K562 (cell line): Measurements from ENCODE around the gene OST4. TPM values are rescaled to one million over a fixed set of nuclear protein-coding genes. Genes with fewer than 3 reads are reported as not detected.

Source experiments
- EWSR1 ChIP-seq: fragments of 450-650 bp; IDR thresholded peaks from 2 replicates; pipeline ENCODE4 v1.6.1; 2018; ENCODE audit warnings: borderline replicate concordance, mild to moderate bottlenecking, low read depth, moderate library complexity; ENCODE audit not compliant: partially characterized antibody
- FOXO4 ChIP-seq: fragments of 450-650 bp; formaldehyde crosslinking; IDR thresholded peaks from 2 replicates; pipeline ENCODE4 v1.4.0; 2020; ENCODE audit warnings: mild to moderate bottlenecking, moderate library complexity
- FOXP4 ChIP-seq: sonication (generic); formaldehyde crosslinking; IDR thresholded peaks from 2 replicates; pipeline ENCODE4 v1.8.0; 2022; ENCODE audit warnings: mild to moderate bottlenecking, missing genetic modification reagents, borderline replicate concordance
- MCM7 ChIP-seq, 2 experiments: fragments of 450-650 bp; IDR thresholded peaks; 2 replicates each; pipeline ENCODE4 v1.6.1; 2016 to 2018
- REST ChIP-seq, 2 experiments: fragments of 450-650 bp; formaldehyde crosslinking in 1 of 2; IDR thresholded peaks; 2 replicates each; pipeline versions ENCODE4 v1.4.0 to v1.6.1; 2014 to 2020; ENCODE audit warnings: mild to moderate bottlenecking in 2 of 2, borderline replicate concordance in 1 of 2, low read depth in 1 of 2
- SAP30 ChIP-seq: fragments of 200-600 bp; sonication (generic); IDR thresholded peaks from 2 replicates; pipeline ENCODE4 v1.6.1; 2012; ENCODE audit warnings: borderline replicate concordance, low read depth, mild to moderate bottlenecking, moderate library complexity, low read length, control low read depth, inconsistent platforms; ENCODE audit not compliant: insufficient read depth, poor library complexity, severe bottlenecking
- TARDBP ChIP-seq: fragments of 450-650 bp; IDR thresholded peaks from 2 replicates; pipeline ENCODE4 v1.6.1; 2016
- ZBTB7A ChIP-seq: IDR thresholded peaks from 2 replicates; pipeline ENCODE4 v1.6.1; 2011; ENCODE audit warnings: low read depth, mild to moderate bottlenecking, low read length, moderate library complexity, borderline replicate concordance; ENCODE audit not compliant: control insufficient read depth
- ZC3H4 ChIP-seq: sonication (generic); formaldehyde crosslinking; IDR thresholded peaks from 2 replicates; pipeline ENCODE4 v1.9.0; 2021; ENCODE audit warnings: missing genetic modification reagents, borderline replicate concordance
- ZNF217 ChIP-seq: sonication (generic); formaldehyde crosslinking; IDR thresholded peaks from 2 replicates; pipeline ENCODE4 v1.8.0; 2022; ENCODE audit warnings: mild to moderate bottlenecking, missing genetic modification reagents
- polyA plus RNA-seq, 8 experiments: library from polyadenylated mRNA; depleted of rRNA in 4 of 8; stranded (reverse) in 5 of 8; unstranded in 3 of 8; fragments of >200 nt; fragmentation: Nextera tagmentation in 2 of 8; fragmentation: Illumina TruSeq in 1 of 8; extraction: Ambion mirVana in 2 of 8; extraction: Trizol in 1 of 8; gene quantifications; 2 replicates each; pipeline versions ENCODE4 v1.2.1 to v1.2.3, GENCODE V29; 2011 to 2014; ENCODE audit warnings: inconsistent platforms in 1 of 8, missing spikeins in 1 of 8
- total RNA-seq, 7 experiments: library from RNA; depleted of rRNA in 6 of 7; stranded (reverse); fragments of >200 nt in 6 of 7; fragmentation: Illumina TruSeq in 2 of 7; extraction: Trizol in 2 of 7; gene quantifications; 2 replicates each; pipeline versions ENCODE4 v1.2.1 to v1.2.3, GENCODE V29; 2011 to 2021; ENCODE audit warnings: low replicate concordance in 1 of 7

OST4 gene
- total and polyA plus RNA-seq, 9 of the 15 experiments (the other 6 are each of a cell fraction or from before 2014, with no cell fraction given), result 186 to 1,155 (median 355) TPM

GRCh38 chr2:27033253-27033852 lies 38.1 kb downstream of the OST4 start (continued):
- TF ChIP-seq REST (IDR thresholded peaks at IDR 0.05; ENCODE audit: borderline replicate concordance), result no peak
- TF ChIP-seq REST (CRISPR knock-in tag; IDR thresholded peaks at IDR 0.05; ENCODE audit: low read depth), result 0 out of 2 replicates have a peak, but pooled peaks have one; percentile 11
- no peak for TF ChIP-seq EWSR1
- TF ChIP-seq ZC3H4, result peak; percentile 46; the same call in 1 of the 2 replicates
- TF ChIP-seq TARDBP, result 0 out of 2 replicates have a peak, but pooled peaks have one; percentile 12
- no peak for TF ChIP-seq MCM7 (IDR thresholded peaks at IDR 0.05)
- peak; percentile 9; the same call in 1 of the 2 replicates for TF ChIP-seq ZBTB7A
- 0 out of 2 replicates have a peak, but pooled peaks have one; percentile 33 for TF ChIP-seq FOXP4 (CRISPR knock-in tag)
- no peak for TF ChIP-seq ZNF217
- TF ChIP-seq SAP30, result peak; percentile 39
- TF ChIP-seq FOXO4, result no peak
